ENCODE measurements around the gene IGFN1. TPM values are rescaled to one million over a fixed set of nuclear protein-coding genes. Genes with fewer than 3 reads are reported as not detected.

IGFN1 gene
- total and polyA plus RNA-seq, 2 of the 8 experiments (the other 6 are each of a cell fraction or from before 2014, with no cell fraction given), result not detected

DNA sequence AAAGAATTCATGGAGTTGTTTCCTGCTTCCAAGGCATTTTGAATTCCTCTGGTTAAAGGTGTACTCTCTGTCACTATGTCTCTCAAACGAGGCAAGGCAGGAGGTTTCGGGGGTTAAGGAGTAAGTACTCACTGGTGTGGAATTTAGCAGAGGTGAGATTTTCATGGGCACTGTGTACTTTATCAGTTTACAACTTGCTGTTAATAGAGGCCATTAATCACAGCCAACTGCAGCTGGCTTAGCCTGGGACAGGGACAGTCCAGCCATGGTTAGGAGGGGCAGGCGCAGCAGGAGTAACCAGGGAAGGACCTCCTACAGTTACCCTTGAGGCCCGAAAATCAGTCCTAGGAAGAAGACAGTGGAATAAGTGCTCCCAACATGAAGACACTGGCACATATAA, 18.3 kb upstream of the IGFN1 start:
- Histone ChIP-seq H3K27me3 (replicated peaks in 1 of 4; ENCODE audit: control insufficient read depth in 3 of 4, extremely low read depth in 1 of 4, insufficient read depth in 3 of 4, low read length in 3 of 4) (peaks cover 2 to 6% (median 4%) of the 10 kb centered on the region in 4 experiments; a peak in 4 of 7 replicates), H3K14ac (ENCODE audit: insufficient read length) (no peak overlapping the region), H2BK5ac (ENCODE audit: low read depth, low read length) (no peak overlapping the region), H3K4me3 (ENCODE audit: extremely low read depth in 1 of 4, insufficient read depth in 2 of 4, low read depth in 3 of 4, low read length in 4 of 4) (no peak overlapping the region), H3K23ac (ENCODE audit: insufficient read length) (no peak overlapping the region), H2BK15ac (ENCODE audit: low read length) (no peak overlapping the region), H3K36me3 (ENCODE audit: control insufficient read depth in 2 of 4, insufficient read depth in 4 of 4, low read length in 3 of 4) (no peaks in the 10 kb centered on the region), H2BK12ac (ENCODE audit: low read depth, low read length) (peak overlapping the region; percentile 39; the same call in 1 of the 2 replicates), H3K18ac (ENCODE audit: extremely low read depth, low read length) (no peak overlapping the region), H3K79me1 (ENCODE audit: low read depth, low read length) (no peaks in the 10 kb centered on the region), H4K91ac (replicated peaks; ENCODE audit: insufficient read length, low read length) (no peak overlapping the region), H4K20me1 (replicated peaks in 1 of 2; ENCODE audit: control insufficient read depth in 1 of 2, insufficient read depth in 2 of 2, low read length in 2 of 2) (no peaks in the 10 kb centered on the region), H2AK5ac (ENCODE audit: low read depth, low read length) (0 out of 2 replicates have a peak overlapping the region, but pooled peaks have one; percentile 53), H2BK20ac (ENCODE audit: low read length) (peak overlapping the region; percentile 13; the same call in 1 of the 2 replicates), H3K4me1 (replicated peaks in 1 of 4; ENCODE audit: control insufficient read depth in 3 of 4, insufficient read depth in 4 of 4, low read length in 3 of 4) (peaks cover 5 to 10% (median 8%) of the 10 kb centered on the region in 4 experiments; a peak in 6 of 7 replicates), H2BK120ac (replicated peaks; ENCODE audit: low read depth, low read length) (no peak overlapping the region), H3K23me2 (ENCODE audit: low read depth, low read length) (peaks cover 5% of the 10 kb centered on the region; the same call in 1 of the 2 replicates), H2AFZ (ENCODE audit: low read length) (no peak overlapping the region), H4K8ac (ENCODE audit: extremely low read depth, insufficient read depth, low read length) (no peak overlapping the region), H3K4me2 (ENCODE audit: insufficient read depth in 1 of 2, low read depth in 2 of 2, low read length in 2 of 2) (no peak overlapping the region; a peak in 1 of 4 replicates), H3K9me3 (ENCODE audit: insufficient read depth in 2 of 2, low read depth in 1 of 2, low read length in 1 of 2) (no peaks in the 10 kb centered on the region), H3K27ac (ENCODE audit: low read depth, low read length) (no peak overlapping the region), H3K56ac (replicated peaks; ENCODE audit: insufficient read length, low read depth, low read length) (no peak overlapping the region), H3K9ac (replicated peaks in 1 of 4; ENCODE audit: extremely low read depth in 1 of 4, low read depth in 3 of 4, low read length in 3 of 4) (no peak overlapping the region), H4K5ac (ENCODE audit: insufficient read length, low read depth, low read length) (no peak overlapping the region), H3K79me2 (ENCODE audit: control insufficient read depth in 1 of 2, insufficient read depth in 2 of 2, low read length in 2 of 2) (no peaks in the 10 kb centered on the region), H3K4ac (replicated peaks; ENCODE audit: insufficient read length, low read depth, low read length) (no peak overlapping the region)
- TF ChIP-seq KDM5A (IDR thresholded peaks at IDR 0.05; ENCODE audit: low read length), result no peak
- TF ChIP-seq MAFK (IDR thresholded peaks at IDR 0.05; ENCODE audit: low read depth, low read length), result no peak
- no peak for TF ChIP-seq HDAC6 (IDR thresholded peaks at IDR 0.05; ENCODE audit: low read depth, low read length)
- no peak for TF ChIP-seq SUZ12 (IDR thresholded peaks at IDR 0.05; ENCODE audit: low read length)
- TF ChIP-seq ASH2L (IDR thresholded peaks at IDR 0.05; ENCODE audit: low read length), result no peak
- no peak for TF ChIP-seq TAF7 (optimal IDR thresholded peaks at IDR 0.05; ENCODE audit: borderline replicate concordance, low read depth, low read length)
- TF ChIP-seq TBP (IDR thresholded peaks at IDR 0.05; ENCODE audit: low read depth, low read length), result no peak
- TF ChIP-seq EZH2 (IDR thresholded peaks at IDR 0.05; ENCODE audit: low read depth, low read length, severe bottlenecking), result no peak
- CTCF ChIA-PET (ENCODE audit: partially characterized antibody), result interaction anchor here (0.8 to 3.0 kb wide), 5 partner anchors 12 to 50 kb away, joined by 3 to 20 read pairs (median 5); no protein-coding TSS in a partner anchor
- WGBS, 2 experiments (ENCODE audit: extremely low coverage in 1 of 2, insufficient coverage in 1 of 2, insufficient read length in 1 of 2, insufficient replicate concordance in 2 of 2, low coverage in 1 of 2, low lambda C conversion rate in 2 of 2, missing lambda C conversion rate in 1 of 2), result 92% methylated on average over 4 of the region's 4 CpGs; no CpG with 5 or more reads in 1 of the 2 experiments
- FAIRE-seq (no peak), DNase-seq (ENCODE audit: low read depth in 1 of 2, low spot score in 2 of 2) (no peak)
- POLR2A ChIA-PET (ENCODE audit: partially characterized antibody), result interaction anchor here (0.9 to 7.1 kb wide), 4 partner anchors 18 to 204 kb away, joined by 3 to 105 read pairs (median 4); partner anchors contain the start of gene TMEM9

Measured in H1 (cell line).